Activated CD4-positive, alpha-beta T cell treated with anti-CD3 and anti-CD28 coated beads for 1 hour (primary cell): Measurements from ENCODE around the gene EDRF1.

Experiments
- DNase-seq: peaks from one replicate; pipeline ENCODE4 v3.0.0-alpha.2; 2020

EDRF1 gene

GRCh38 chr10:125768219-125768855, 48.8 kb downstream of the EDRF1 start:
- no peak for DNase-seq

GRCh38 chr10:125769175-125769574, 49.7 kb downstream of the EDRF1 start:
- DNase-seq: no peak

- DNase-seq: no peak
These were observed 51.3 kb downstream of the EDRF1 start for GRCh38 chr10:125770844-125771243.

GRCh38 chr10:125772112-125772863, 52.8 kb downstream of the EDRF1 start:
- no peak for DNase-seq

- no peak for DNase-seq
These were observed 53.3 kb downstream of the EDRF1 start for GRCh38 chr10:125772864-125773180.

- no peak for DNase-seq
These were observed 54.4 kb downstream of the EDRF1 start for GRCh38 chr10:125773687-125774543.

- DNase-seq: no peak
These were observed 55.2 kb downstream of the EDRF1 start for GRCh38 chr10:125774581-125775191.

- DNase-seq: no peak
These were observed 56.1 kb downstream of the EDRF1 start, which contains the start of gene MMP21 for GRCh38 chr10:125775491-125776106. MMP21 (minus strand) TSS chr10:125775821; CDS start chr10:125775821, 0 bp downstream.

GRCh38 chr10:125777806-125778205, 58.3 kb downstream of the EDRF1 start:
- DNase-seq: no peak

- no peak for DNase-seq
These were observed 59.0 kb downstream of the EDRF1 start for GRCh38 chr10:125778556-125778955.

GRCh38 chr10:125779403-125780327, 60.2 kb downstream of the EDRF1 start:
- no peak for DNase-seq

GRCh38 chr10:125781374-125781773, 61.9 kb downstream of the EDRF1 start:
- no peak for DNase-seq

- no peak for DNase-seq
These were observed 62.5 kb downstream of the EDRF1 start for GRCh38 chr10:125782054-125782453.

- DNase-seq: no peak
These were observed 63.1 kb downstream of the EDRF1 start for GRCh38 chr10:125782616-125783015.

GRCh38 chr10:125783408-125783807, 63.9 kb downstream of the EDRF1 start:
- DNase-seq: no peak

- DNase-seq: no peak
These were observed 64.4 kb downstream of the EDRF1 start for GRCh38 chr10:125783957-125784356.

GRCh38 chr10:125785791-125786190, 66.3 kb downstream of the EDRF1 start:
- DNase-seq: no peak

GRCh38 chr10:125788156-125789034, 68.9 kb downstream of the EDRF1 start:
- no peak for DNase-seq

GRCh38 chr10:125792342-125793300, 73.1 kb downstream of the EDRF1 start:
- DNase-seq: no peak
